Brain microvascular endothelial cell (primary cell): ENCODE results near the gene CFDP1.

Source experiments
- DNase-seq: peaks from one replicate; pipeline ENCODE4 v3.0.0-alpha.2; 2020
- H3K27ac ChIP-seq: fragments of 250-450 bp; sonication (Bioruptor Pico); 2 replicates; pipeline ENCODE4 v1.5.1; 2020; ENCODE audit warnings: mild to moderate bottlenecking, moderate library complexity
- H3K27me3 ChIP-seq: fragments of 250-450 bp; sonication (Bioruptor Pico); replicated peaks from 2 replicates; pipeline ENCODE4 v1.5.1; 2020; ENCODE audit warnings: mild to moderate bottlenecking
- H3K36me3 ChIP-seq: fragments of 250-450 bp; sonication (Bioruptor Pico); replicated peaks from 2 replicates; pipeline ENCODE4 v1.5.1; 2020; ENCODE audit warnings: mild to moderate bottlenecking
- H3K4me3 ChIP-seq: 2 replicates; pipeline ENCODE4 v1.5.1; 2011; ENCODE audit warnings: low read depth, mild to moderate bottlenecking, control low read depth, low read length, moderate library complexity
- CTCF ChIP-seq: IDR thresholded peaks from 2 replicates; pipeline ENCODE4 v1.5.1; 2011; ENCODE audit warnings: low read depth, mild to moderate bottlenecking, moderate library complexity, low read length, control low read depth, inconsistent platforms; ENCODE audit errors: missing control alignments
- in situ Hi-C: cut with HindIII; loops from 2 replicates; pipeline ENCODE4 v1.10.0; 2017; ENCODE audit warnings: low sequenced_read_pairs, low pct_ligation_motif_present

Gene CFDP1

DNA sequence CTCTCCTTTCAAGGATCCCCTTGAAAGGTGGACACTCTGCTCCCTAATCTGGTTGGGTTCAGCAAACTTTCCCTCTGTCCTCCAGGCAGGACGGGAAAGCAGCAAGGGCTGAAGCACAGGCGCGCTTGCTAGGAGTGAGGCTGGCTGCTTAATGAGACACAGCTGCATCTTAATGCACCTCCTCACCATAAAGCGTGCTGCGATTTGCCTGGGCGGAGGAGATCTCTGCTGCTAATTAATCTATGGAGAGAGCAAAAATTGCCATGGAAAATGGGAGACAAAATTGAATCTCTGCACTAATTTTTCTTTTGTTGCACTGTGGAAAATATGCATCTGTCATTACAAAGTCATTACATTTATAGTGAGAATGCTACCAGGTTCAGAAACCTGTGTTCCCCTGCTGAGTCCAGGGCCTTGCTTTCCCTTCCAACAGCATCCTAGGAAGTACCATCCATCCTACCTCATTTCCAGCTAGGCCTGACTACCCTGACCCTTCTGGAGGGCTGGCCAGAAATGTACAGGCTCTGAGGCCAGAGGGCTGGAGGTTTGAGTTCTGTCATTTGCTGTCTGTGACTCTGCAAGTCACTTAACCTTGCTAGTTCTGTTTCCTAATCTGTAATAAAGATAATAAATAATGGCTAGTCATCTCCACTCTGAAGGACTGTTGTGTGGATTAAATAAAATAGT, 138.4 kb downstream of the CFDP1 start:
- no peak for DNase-seq
- in situ Hi-C loops, result no loop called here
- H3K4me3 ChIP-seq, result no peak overlapping the region
- no peak overlapping the region for H3K27ac ChIP-seq
- peaks cover 13% of the 10 kb centered on the region for H3K36me3 ChIP-seq
- TF ChIP-seq CTCF, result no peak
- no peaks in the 10 kb centered on the region for H3K27me3 ChIP-seq

GRCh38 chr16:75293772-75294171, 139.5 kb downstream of the CFDP1 start:
- Histone ChIP-seq H3K4me3 (no peak overlapping the region), H3K27me3 (no peaks in the 10 kb centered on the region), H3K36me3 (peaks cover 10% of the 10 kb centered on the region), H3K27ac (no peak overlapping the region)
- no peak for TF ChIP-seq CTCF
- no peak for DNase-seq
- in situ Hi-C loops, result no loop called here

DNA sequence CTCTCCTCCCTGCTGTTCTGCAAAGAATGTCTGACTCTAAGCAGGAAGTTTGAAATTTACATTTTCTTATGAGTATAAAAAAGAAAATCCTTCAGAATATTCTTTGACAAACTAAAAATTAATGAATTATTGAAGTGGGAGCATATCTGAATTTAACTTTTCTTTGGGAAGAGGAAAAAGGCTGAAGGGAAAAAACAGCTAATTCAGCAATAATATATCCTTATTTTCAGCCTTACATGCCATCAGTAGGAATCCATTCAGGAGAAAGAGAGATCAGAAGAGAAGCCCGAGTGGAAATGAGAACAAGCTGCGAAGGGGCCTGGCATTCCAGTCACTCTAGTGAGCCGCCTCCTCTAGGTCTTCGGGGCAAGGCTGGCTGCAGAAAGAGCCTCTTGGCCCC, 140.1 kb downstream of the CFDP1 start:
- in situ Hi-C loops, result no loop called here
- no peaks in the 10 kb centered on the region for H3K27me3 ChIP-seq
- H3K27ac ChIP-seq, result no peak overlapping the region
- no peak overlapping the region for H3K4me3 ChIP-seq
- no peak for DNase-seq
- peaks cover 10% of the 10 kb centered on the region for H3K36me3 ChIP-seq
- no peak for TF ChIP-seq CTCF

GRCh38 chr16:75292691-75293090, 140.6 kb downstream of the CFDP1 start:
- TF ChIP-seq CTCF, result no peak
- Histone ChIP-seq H3K27ac (no peak overlapping the region), H3K4me3 (no peak overlapping the region), H3K36me3 (peaks cover 10% of the 10 kb centered on the region), H3K27me3 (no peaks in the 10 kb centered on the region)
- no peak for DNase-seq
- in situ Hi-C loops, result no loop called here

GRCh38 chr16:75289189-75289588, 144.1 kb downstream of the CFDP1 start:
- TF ChIP-seq CTCF, result no peak
- Histone ChIP-seq H3K27ac (no peak overlapping the region), H3K36me3 (peaks cover 10% of the 10 kb centered on the region), H3K4me3 (no peak overlapping the region), H3K27me3 (no peaks in the 10 kb centered on the region)
- DNase-seq, result no peak
- in situ Hi-C loops, result no loop called here

GRCh38 chr16:75288596-75289120, 144.6 kb downstream of the CFDP1 start:
- DNase-seq, result no peak

More at GRCh38 chr16:75288596-75289120, 144.6 kb downstream of the CFDP1 start:
- in situ Hi-C loops, result no loop called here
- Histone ChIP-seq H3K4me3 (no peak overlapping the region), H3K36me3 (peaks cover 10% of the 10 kb centered on the region), H3K27ac (no peak overlapping the region), H3K27me3 (no peaks in the 10 kb centered on the region)
- TF ChIP-seq CTCF, result no peak
